ENCODE data around the gene ZAP70. TPM values are rescaled to one million over a fixed set of nuclear protein-coding genes. Genes with fewer than 3 reads are reported as not detected.

Gene ZAP70
- total RNA-seq, 2 donors from 2014 or later, result 2.2 to 3.4 TPM

- Histone ChIP-seq H3K9ac (ENCODE audit: low read depth in 2 of 2, low read length in 2 of 2) (no peak overlapping the region), H3K27me3 (no peaks in the 10 kb centered on the region), H3K4me1 (no peaks in the 10 kb centered on the region), H3K27ac (no peak overlapping the region), H3K9me3 (no peaks in the 10 kb centered on the region), H3K4me3 (no peak overlapping the region), H3K36me3 (peaks cover 3% of the 10 kb centered on the region)
- no peak for DNase-seq
- TF ChIP-seq, protein P1, sequence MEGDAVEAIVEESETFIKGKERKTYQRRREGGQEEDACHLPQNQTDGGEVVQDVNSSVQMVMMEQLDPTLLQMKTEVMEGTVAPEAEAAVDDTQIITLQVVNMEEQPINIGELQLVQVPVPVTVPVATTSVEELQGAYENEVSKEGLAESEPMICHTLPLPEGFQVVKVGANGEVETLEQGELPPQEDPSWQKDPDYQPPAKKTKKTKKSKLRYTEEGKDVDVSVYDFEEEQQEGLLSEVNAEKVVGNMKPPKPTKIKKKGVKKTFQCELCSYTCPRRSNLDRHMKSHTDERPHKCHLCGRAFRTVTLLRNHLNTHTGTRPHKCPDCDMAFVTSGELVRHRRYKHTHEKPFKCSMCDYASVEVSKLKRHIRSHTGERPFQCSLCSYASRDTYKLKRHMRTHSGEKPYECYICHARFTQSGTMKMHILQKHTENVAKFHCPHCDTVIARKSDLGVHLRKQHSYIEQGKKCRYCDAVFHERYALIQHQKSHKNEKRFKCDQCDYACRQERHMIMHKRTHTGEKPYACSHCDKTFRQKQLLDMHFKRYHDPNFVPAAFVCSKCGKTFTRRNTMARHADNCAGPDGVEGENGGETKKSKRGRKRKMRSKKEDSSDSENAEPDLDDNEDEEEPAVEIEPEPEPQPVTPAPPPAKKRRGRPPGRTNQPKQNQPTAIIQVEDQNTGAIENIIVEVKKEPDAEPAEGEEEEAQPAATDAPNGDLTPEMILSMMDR (IDR thresholded peaks at IDR 0.05), result no peak
- intact Hi-C loops (cut with DNase I), result no loop called here
Measured at GRCh38 chr2:97747716-97748115, 34.3 kb downstream of the ZAP70 start.

GRCh38 chr2:97749581-97749980 lies 36.2 kb downstream of the ZAP70 start:
- DNase-seq, result no peak
- H3K9me3 ChIP-seq, result no peaks in the 10 kb centered on the region
- H3K4me3 ChIP-seq, result no peak overlapping the region
- intact Hi-C loops (cut with DNase I), result no loop called here
- H3K27me3 ChIP-seq, result no peaks in the 10 kb centered on the region
- TF ChIP-seq, protein P1 (IDR thresholded peaks at IDR 0.05), result no peak
- no peak overlapping the region for H3K27ac ChIP-seq
- no peaks in the 10 kb centered on the region for H3K4me1 ChIP-seq
- no peaks in the 10 kb centered on the region for H3K36me3 ChIP-seq
- H3K9ac ChIP-seq (ENCODE audit: low read depth in 2 of 2, low read length in 2 of 2), result no peak overlapping the region

- no peaks in the 10 kb centered on the region for H3K27me3 ChIP-seq
- no peaks in the 10 kb centered on the region for H3K4me1 ChIP-seq
- no peak overlapping the region for H3K9ac ChIP-seq (ENCODE audit: low read depth in 2 of 2, low read length in 2 of 2)
- H3K9me3 ChIP-seq, result no peaks in the 10 kb centered on the region
- TF ChIP-seq, protein P1 (IDR thresholded peaks at IDR 0.05), result no peak
- intact Hi-C loops (cut with DNase I), result no loop called here
- no peak overlapping the region for H3K4me3 ChIP-seq
- H3K27ac ChIP-seq, result no peak overlapping the region
- no peaks in the 10 kb centered on the region for H3K36me3 ChIP-seq
- DNase-seq, result no peak
Measured at GRCh38 chr2:97750017-97750416, 36.6 kb downstream of the ZAP70 start.

- no peaks in the 10 kb centered on the region for H3K4me1 ChIP-seq
- TF ChIP-seq, protein P1 (IDR thresholded peaks at IDR 0.05), result no peak
- H3K9ac ChIP-seq (ENCODE audit: low read depth in 2 of 2, low read length in 2 of 2), result no peak overlapping the region
- H3K9me3 ChIP-seq, result no peaks in the 10 kb centered on the region
- no peaks in the 10 kb centered on the region for H3K27me3 ChIP-seq
- DNase-seq, result no peak
- no peak overlapping the region for H3K4me3 ChIP-seq
- no peak overlapping the region for H3K27ac ChIP-seq
- intact Hi-C loops (cut with DNase I), result no loop called here
- no peaks in the 10 kb centered on the region for H3K36me3 ChIP-seq
Measured at GRCh38 chr2:97751752-97752151, 38.4 kb downstream of the ZAP70 start.

DNA sequence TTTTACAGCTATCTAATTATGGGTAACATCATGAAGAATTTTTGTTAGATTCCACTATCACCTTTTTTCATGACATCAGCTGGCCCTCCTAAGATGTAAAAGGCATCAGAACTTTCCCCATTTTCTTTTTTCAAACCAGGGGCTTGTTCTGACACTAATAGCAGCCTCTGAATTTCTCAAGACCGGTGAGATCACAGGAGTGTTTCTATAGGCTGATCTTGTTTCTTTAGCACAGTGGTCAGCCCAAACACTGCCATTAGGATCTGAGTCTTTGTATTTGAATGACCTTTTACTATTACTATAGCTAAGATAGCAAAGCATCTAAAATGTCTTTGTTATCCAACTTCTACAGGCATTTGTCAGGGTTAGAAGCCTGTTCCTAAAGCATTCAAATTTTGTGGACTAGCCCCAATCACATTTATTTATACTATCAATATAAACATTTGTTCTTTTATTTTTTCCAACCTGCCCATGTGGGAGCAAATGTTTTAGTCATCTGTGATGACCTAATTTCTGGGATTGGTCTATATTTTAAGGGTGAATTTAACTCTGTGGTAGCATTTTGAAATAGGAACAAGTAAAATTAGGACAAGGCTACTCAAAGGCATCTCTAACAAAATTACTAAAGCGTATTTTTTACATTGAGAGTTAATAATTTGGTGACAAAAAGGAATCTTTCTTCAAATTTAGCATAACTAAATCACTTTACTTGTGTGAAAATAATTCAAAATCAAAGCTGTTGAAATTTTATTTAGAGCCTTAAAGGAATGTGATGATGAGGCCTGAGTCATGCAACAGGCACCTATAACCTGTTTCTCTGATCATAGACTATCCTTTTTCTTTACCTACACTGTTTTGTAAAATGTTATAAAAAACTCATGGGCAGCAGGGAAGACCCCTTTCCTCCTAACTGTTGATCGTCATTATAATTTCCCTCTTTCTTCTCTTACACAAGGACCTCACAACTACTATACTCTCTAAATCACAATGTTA lies 39.3 kb downstream of the ZAP70 start:
- H3K36me3 ChIP-seq, result no peaks in the 10 kb centered on the region
- no peak for DNase-seq

More for the DNA sequence above, 39.3 kb downstream of the ZAP70 start:
- TF ChIP-seq, protein P1 (IDR thresholded peaks at IDR 0.05), result no peak
- Histone ChIP-seq H3K4me1 (no peaks in the 10 kb centered on the region), H3K27ac (no peak overlapping the region), H3K4me3 (no peak overlapping the region), H3K9me3 (no peaks in the 10 kb centered on the region), H3K27me3 (no peaks in the 10 kb centered on the region), H3K9ac (ENCODE audit: low read depth in 2 of 2, low read length in 2 of 2) (no peak overlapping the region)
- intact Hi-C loops (cut with DNase I), result no loop called here

Measured in colonic mucosa (tissue), 4 donors.